GM12874 (cell line): ENCODE measurements around the gene RHEX.

Source experiments
- CTCF ChIP-seq: IDR thresholded peaks from 2 replicates; pipeline ENCODE4 v1.5.1; 2011; ENCODE audit warnings: low read depth, mild to moderate bottlenecking, control low read depth, low read length, moderate library complexity; ENCODE audit not compliant: insufficient read depth

The RHEX gene

GRCh38 chr1:206110161-206110560 lies 57.2 kb downstream of the RHEX start:
- no peak for TF ChIP-seq CTCF

- no peak for TF ChIP-seq CTCF
These were observed 57.8 kb downstream of the RHEX start for GRCh38 chr1:206110820-206111219.

GRCh38 chr1:206111271-206111927 lies 58.4 kb downstream of the RHEX start:
- no peak for TF ChIP-seq CTCF

- TF ChIP-seq CTCF, result no peak
These were observed 59.8 kb downstream of the RHEX start for GRCh38 chr1:206112600-206113301.

GRCh38 chr1:206114692-206115640 lies 62.0 kb downstream of the RHEX start:
- no peak for TF ChIP-seq CTCF

- no peak for TF ChIP-seq CTCF
These were observed 62.8 kb downstream of the RHEX start for GRCh38 chr1:206115791-206116190.
